SK-N-MC (cell line): Measurements from ENCODE around the gene BAG1.

Source experiments
- EZH2 ChIP-seq: fragments of 200-600 bp; sonication (generic); IDR thresholded peaks from one replicate; pipeline ENCODE4 v1.6.1; 2017; ENCODE audit warnings: antibody characterized with exemption
- FOXP2 ChIP-seq: optimal IDR thresholded peaks from 2 replicates; pipeline ENCODE3; 2011; ENCODE audit warnings: mild to moderate bottlenecking, moderate library complexity; ENCODE audit not compliant: insufficient read depth; ENCODE audit errors: extremely low read length, control extremely low read depth
- POLR2AphosphoS5 ChIP-seq: IDR thresholded peaks from 2 replicates; pipeline ENCODE4 v1.6.1; 2012; ENCODE audit warnings: mild to moderate bottlenecking, low read depth, low read length, borderline replicate concordance

GRCh38 chr9:33293782-33294181 lies 29.3 kb upstream of the BAG1 start:
- no peak for TF ChIP-seq EZH2
- TF ChIP-seq POLR2AphosphoS5: no peak
- no peak for TF ChIP-seq FOXP2
